Loucy (cell line): ENCODE measurements around the gene SHANK3.

Experiments used
- H2AFZ ChIP-seq: fragments of 200-600 bp; sonication (generic); 2 replicates; pipeline ENCODE4 v1.6.0; 2016; ENCODE audit warnings: antibody characterized with exemption, mild to moderate bottlenecking, low read length, moderate library complexity
- H3F3A ChIP-seq: fragments of 200-600 bp; 2 replicates; pipeline ENCODE4 v1.6.0; 2016; ENCODE audit warnings: antibody characterized with exemption, low read depth, mild to moderate bottlenecking
- H3K27me3 ChIP-seq: fragments of 200-600 bp; sonication (generic); 2 replicates; pipeline ENCODE4 v1.6.1; 2014; ENCODE audit warnings: low read length, mild to moderate bottlenecking; ENCODE audit not compliant: insufficient read depth, poor library complexity, severe bottlenecking
- H3K36me3 ChIP-seq: fragments of 200-600 bp; sonication (generic); 2 replicates; pipeline ENCODE4 v1.6.1; 2016; ENCODE audit warnings: low read length; ENCODE audit not compliant: insufficient read depth
- H3K4me1 ChIP-seq: fragments of 200-600 bp; sonication (generic); 2 replicates; pipeline ENCODE4 v1.5.1; 2014; ENCODE audit warnings: low read length, mild to moderate bottlenecking; ENCODE audit not compliant: insufficient read depth, poor library complexity, severe bottlenecking
- H3K4me2 ChIP-seq: fragments of 200-600 bp; sonication (generic); 2 replicates; pipeline ENCODE4 v1.6.0; 2014; ENCODE audit warnings: antibody characterized with exemption, low read length, low read depth, mild to moderate bottlenecking; ENCODE audit not compliant: poor library complexity, severe bottlenecking
- H3K4me3 ChIP-seq: fragments of 200-600 bp; sonication (generic); 2 replicates; pipeline ENCODE4 v1.5.1; 2014; ENCODE audit warnings: low read length, mild to moderate bottlenecking, mixed read lengths; ENCODE audit not compliant: poor library complexity, severe bottlenecking
- H3K79me2 ChIP-seq: fragments of 200-600 bp; sonication (generic); 2 replicates; pipeline ENCODE4 v1.6.1; 2014; ENCODE audit warnings: low read length; ENCODE audit not compliant: insufficient read depth
- H3K9ac ChIP-seq: fragments of 200-600 bp; sonication (generic); 2 replicates; pipeline ENCODE4 v1.6.0; 2014; ENCODE audit warnings: mild to moderate bottlenecking, low read depth, low read length, moderate library complexity; ENCODE audit not compliant: poor library complexity, severe bottlenecking
- H3K9me2 ChIP-seq: fragments of 200-600 bp; sonication (generic); replicated peaks from 2 replicates; pipeline ENCODE4 v1.6.1; 2016; ENCODE audit warnings: low read depth, low read length, mixed read lengths
- H3K9me3 ChIP-seq: fragments of 200-600 bp; sonication (generic); 2 replicates; pipeline ENCODE4 v1.6.1; 2014; ENCODE audit warnings: mild to moderate bottlenecking, antibody characterized with exemption, low read length, low read depth; ENCODE audit not compliant: insufficient read depth
- H4K20me1 ChIP-seq: fragments of 200-600 bp; sonication (generic); 2 replicates; pipeline ENCODE4 v1.6.0; 2014; ENCODE audit warnings: antibody characterized with exemption, low read length, mild to moderate bottlenecking; ENCODE audit not compliant: insufficient read depth, poor library complexity, severe bottlenecking
- EZH2phosphoT487 ChIP-seq: fragments of 200-600 bp; IDR thresholded peaks from 2 replicates; pipeline ENCODE4 v1.6.1; 2018; ENCODE audit warnings: antibody characterized with exemption, mild to moderate bottlenecking, moderate library complexity, borderline replicate concordance
- TF ChIP-seq, protein P1 (sequence below): fragments of 200-600 bp; sonication (generic); conservative IDR thresholded peaks from 2 replicates; pipeline ENCODE4 v1.5.1; 2014; ENCODE audit warnings: mild to moderate bottlenecking, antibody characterized with exemption, low read length

The SHANK3 gene

DNA sequence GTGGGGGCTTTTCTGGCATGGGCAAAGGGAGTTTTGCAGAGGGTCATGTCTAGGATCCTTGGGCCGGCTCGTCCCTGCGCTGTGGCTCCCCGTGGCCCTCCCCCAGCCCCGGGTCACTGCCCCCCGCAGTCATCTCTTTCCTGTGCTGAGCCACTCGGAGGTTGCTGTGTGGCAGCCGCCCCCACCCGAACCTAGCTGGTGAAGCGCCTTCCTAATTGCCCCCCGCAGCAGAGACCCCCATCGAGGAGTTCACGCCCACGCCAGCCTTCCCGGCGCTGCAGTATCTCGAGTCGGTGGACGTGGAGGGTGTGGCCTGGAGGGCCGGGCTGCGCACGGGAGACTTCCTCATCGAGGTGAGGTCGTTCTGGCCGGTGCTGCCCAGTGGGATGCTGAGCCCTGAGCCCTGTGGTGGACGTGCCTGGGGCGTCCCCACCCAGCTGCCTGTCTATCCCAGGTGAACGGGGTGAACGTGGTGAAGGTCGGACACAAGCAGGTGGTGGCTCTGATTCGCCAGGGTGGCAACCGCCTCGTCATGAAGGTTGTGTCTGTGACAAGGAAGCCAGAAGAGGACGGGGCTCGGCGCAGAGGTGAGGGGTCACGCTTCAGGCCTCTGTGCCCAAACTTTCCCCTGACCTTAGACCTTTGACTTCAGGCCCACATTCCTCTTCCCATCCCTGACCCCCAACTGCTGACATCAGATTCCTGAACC lies 32.0 kb downstream of the SHANK3 start:
- Histone ChIP-seq H3K36me3 (peaks cover 41% of the 10 kb centered on the region; the same call in 1 of the 2 replicates), H4K20me1 (no peaks in the 10 kb centered on the region), H3K27me3 (no peaks in the 10 kb centered on the region), H3K9ac (no peak overlapping the region), H3K4me1 (peaks cover 20% of the 10 kb centered on the region), H3K79me2 (no peaks in the 10 kb centered on the region), H3K9me2 (no peaks in the 10 kb centered on the region), H3F3A (no peaks in the 10 kb centered on the region), H3K4me2 (no peak overlapping the region), H3K4me3 (no peak overlapping the region), H3K9me3 (no peaks in the 10 kb centered on the region), H2AFZ (no peak overlapping the region)
- TF ChIP-seq, protein P1, sequence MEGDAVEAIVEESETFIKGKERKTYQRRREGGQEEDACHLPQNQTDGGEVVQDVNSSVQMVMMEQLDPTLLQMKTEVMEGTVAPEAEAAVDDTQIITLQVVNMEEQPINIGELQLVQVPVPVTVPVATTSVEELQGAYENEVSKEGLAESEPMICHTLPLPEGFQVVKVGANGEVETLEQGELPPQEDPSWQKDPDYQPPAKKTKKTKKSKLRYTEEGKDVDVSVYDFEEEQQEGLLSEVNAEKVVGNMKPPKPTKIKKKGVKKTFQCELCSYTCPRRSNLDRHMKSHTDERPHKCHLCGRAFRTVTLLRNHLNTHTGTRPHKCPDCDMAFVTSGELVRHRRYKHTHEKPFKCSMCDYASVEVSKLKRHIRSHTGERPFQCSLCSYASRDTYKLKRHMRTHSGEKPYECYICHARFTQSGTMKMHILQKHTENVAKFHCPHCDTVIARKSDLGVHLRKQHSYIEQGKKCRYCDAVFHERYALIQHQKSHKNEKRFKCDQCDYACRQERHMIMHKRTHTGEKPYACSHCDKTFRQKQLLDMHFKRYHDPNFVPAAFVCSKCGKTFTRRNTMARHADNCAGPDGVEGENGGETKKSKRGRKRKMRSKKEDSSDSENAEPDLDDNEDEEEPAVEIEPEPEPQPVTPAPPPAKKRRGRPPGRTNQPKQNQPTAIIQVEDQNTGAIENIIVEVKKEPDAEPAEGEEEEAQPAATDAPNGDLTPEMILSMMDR: no peak
- no peak for TF ChIP-seq EZH2phosphoT487

DNA sequence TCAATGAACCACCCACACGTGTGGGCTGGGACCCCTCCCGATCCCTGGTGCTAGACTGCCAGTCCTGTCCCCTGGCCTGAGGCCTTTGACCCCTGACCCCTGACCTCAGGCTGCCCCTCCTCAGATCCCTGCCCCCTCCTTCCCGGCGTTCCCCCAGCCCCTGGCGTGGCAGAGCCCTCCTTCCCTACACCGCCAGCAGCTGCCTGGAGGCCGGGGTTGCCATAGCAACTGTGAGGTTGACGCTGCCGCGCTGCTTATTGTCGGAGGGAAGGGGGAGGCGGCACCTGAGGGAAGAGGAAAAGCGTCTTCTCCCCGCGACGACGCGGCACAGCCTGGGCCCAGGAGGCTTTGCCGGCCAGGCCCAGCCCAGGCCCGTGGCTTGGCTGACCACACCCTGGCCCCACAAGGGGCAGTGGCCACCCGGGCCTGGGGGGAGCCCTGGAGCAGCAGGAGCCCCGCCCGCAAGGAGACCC lies 32.6 kb downstream of the SHANK3 start:
- Histone ChIP-seq H3K4me1 (peaks cover 20% of the 10 kb centered on the region), H3K36me3 (peaks cover 43% of the 10 kb centered on the region; the same call in 1 of the 2 replicates), H3K79me2 (no peaks in the 10 kb centered on the region), H3F3A (no peaks in the 10 kb centered on the region), H3K9me3 (no peaks in the 10 kb centered on the region), H3K4me3 (no peak overlapping the region), H3K27me3 (no peaks in the 10 kb centered on the region), H4K20me1 (no peaks in the 10 kb centered on the region), H2AFZ (no peak overlapping the region), H3K4me2 (no peak overlapping the region), H3K9me2 (no peaks in the 10 kb centered on the region), H3K9ac (no peak overlapping the region)
- TF ChIP-seq, protein P1: no peak
- TF ChIP-seq EZH2phosphoT487: no peak

DNA sequence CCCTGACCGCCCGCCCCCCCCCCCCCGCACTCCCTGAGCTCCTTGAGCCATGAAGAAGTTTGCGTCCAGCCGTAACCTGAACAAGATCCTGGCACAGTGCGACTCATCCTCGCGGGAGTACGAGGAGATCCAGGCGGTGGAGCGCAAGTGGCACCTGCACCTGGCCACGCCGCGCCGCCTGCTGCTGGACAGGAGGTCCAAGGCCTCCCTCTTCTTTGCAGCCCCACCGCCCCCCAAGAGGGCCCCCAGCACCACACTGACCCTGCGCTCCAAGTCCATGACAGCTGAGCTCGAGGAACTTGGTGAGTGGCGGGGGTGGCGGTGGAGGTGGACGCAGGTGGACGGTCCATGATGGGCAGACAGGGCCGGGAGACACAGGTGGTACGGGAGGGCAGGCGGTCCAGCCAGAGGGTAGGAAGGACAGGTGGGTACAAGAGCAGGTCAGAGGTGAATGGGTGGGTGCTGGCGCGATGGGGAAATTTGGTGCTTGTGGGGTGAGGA lies 33.3 kb downstream of the SHANK3 start:
- Histone ChIP-seq H3K9ac (no peak overlapping the region), H3K4me1 (peaks cover 20% of the 10 kb centered on the region), H3K9me3 (no peaks in the 10 kb centered on the region), H3K4me2 (no peak overlapping the region), H3K36me3 (peaks cover 43% of the 10 kb centered on the region; the same call in 1 of the 2 replicates), H3K9me2 (no peaks in the 10 kb centered on the region), H3F3A (no peaks in the 10 kb centered on the region), H3K4me3 (no peak overlapping the region), H4K20me1 (no peaks in the 10 kb centered on the region), H3K79me2 (no peaks in the 10 kb centered on the region), H2AFZ (no peak overlapping the region), H3K27me3 (no peaks in the 10 kb centered on the region)
- no peak for TF ChIP-seq EZH2phosphoT487
- TF ChIP-seq, protein P1: no peak
